ENCODE results near the gene SULT2A1.
"Not testable (repeated sequence)": the region's sequence is repeated elsewhere in the genome, so short reads cannot be mapped to it uniquely, and the experiment has no call there.

Gene SULT2A1

DNA sequence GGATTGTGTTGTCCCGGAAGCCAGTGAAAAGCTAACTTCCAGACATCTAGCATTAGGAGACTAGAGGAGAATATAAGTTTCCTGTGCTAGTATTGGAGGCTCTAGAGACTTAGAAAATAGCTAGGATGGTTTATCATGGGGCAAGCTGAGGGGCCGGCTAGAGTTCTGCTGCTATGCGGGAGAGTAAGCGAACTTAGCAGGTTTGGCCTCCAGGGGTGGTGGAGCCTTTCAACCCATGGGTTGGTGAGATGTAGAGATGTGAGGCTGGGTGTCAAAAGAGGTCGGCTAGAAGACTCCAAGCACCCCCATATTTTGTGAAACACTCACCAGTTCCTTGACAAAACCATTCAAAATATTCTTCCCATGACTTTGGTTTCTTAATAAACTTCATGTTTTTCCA, 4.4 kb downstream of the SULT2A1 start:
- Histone ChIP-seq H3K4ac (ENCODE audit: low read depth, low read length) (no peak overlapping the region), H3K27ac (ENCODE audit: low read depth, low read length) (no peak overlapping the region), H2BK120ac (ENCODE audit: low read depth, low read length) (no peak overlapping the region), H4K8ac (ENCODE audit: low read depth, low read length) (no peak overlapping the region), H2BK15ac (replicated peaks; ENCODE audit: low read depth) (no peak overlapping the region), H3K79me1 (ENCODE audit: low read length) (no peaks in the 10 kb centered on the region), H3K79me2 (ENCODE audit: control insufficient read depth, insufficient read depth, low read length) (no peaks in the 10 kb centered on the region), H3K23ac (ENCODE audit: low read length) (no peak overlapping the region), H2AK5ac (ENCODE audit: low read length) (no peak overlapping the region), H3K4me3 (ENCODE audit: low read length) (no peak overlapping the region), H3K36me3 (ENCODE audit: control insufficient read depth, insufficient read depth, low read length) (no peaks in the 10 kb centered on the region), H3K4me1 (ENCODE audit: control insufficient read depth, low read depth, low read length) (no peaks in the 10 kb centered on the region), H4K5ac (ENCODE audit: low read length) (no peak overlapping the region), H3K56ac (ENCODE audit: low read length) (no peak overlapping the region), H3K27me3 (ENCODE audit: insufficient read depth, low read length, poor library complexity) (no peaks in the 10 kb centered on the region), H2BK5ac (ENCODE audit: low read length) (no peak overlapping the region), H3K9ac (ENCODE audit: low read length) (no peak overlapping the region), H3K18ac (ENCODE audit: low read length) (no peak overlapping the region), H3K4me2 (ENCODE audit: low read length) (no peak overlapping the region)
- DNase-seq: peak; percentile 11
- no CpG with 5 or more reads among the region's 5 CpGs for WGBS (ENCODE audit: extremely low coverage, insufficient coverage, low lambda C conversion rate)

GRCh38 chr19:47879385-47879784, 6.7 kb downstream of the SULT2A1 start:
- not testable (repeated sequence) for H4K5ac ChIP-seq (ENCODE audit: low read length); H3K9ac ChIP-seq (ENCODE audit: low read length); H3K4me2 ChIP-seq (ENCODE audit: low read length); H2BK15ac ChIP-seq (replicated peaks; ENCODE audit: low read depth); H3K4ac ChIP-seq (ENCODE audit: low read depth, low read length); H3K18ac ChIP-seq (ENCODE audit: low read length); H3K27ac ChIP-seq (ENCODE audit: low read depth, low read length); H3K4me3 ChIP-seq (ENCODE audit: low read length); H2AK5ac ChIP-seq (ENCODE audit: low read length); H3K36me3 ChIP-seq (ENCODE audit: control insufficient read depth, insufficient read depth, low read length); H3K79me2 ChIP-seq (ENCODE audit: control insufficient read depth, insufficient read depth, low read length); H3K23ac ChIP-seq (ENCODE audit: low read length); H3K27me3 ChIP-seq (ENCODE audit: insufficient read depth, low read length, poor library complexity); DNase-seq; H2BK120ac ChIP-seq (ENCODE audit: low read depth, low read length); H2BK5ac ChIP-seq (ENCODE audit: low read length); H3K79me1 ChIP-seq (ENCODE audit: low read length); H3K4me1 ChIP-seq (ENCODE audit: control insufficient read depth, low read depth, low read length); H3K56ac ChIP-seq (ENCODE audit: low read length); H4K8ac ChIP-seq (ENCODE audit: low read depth, low read length)
- no CpG with 5 or more reads among the region's 4 CpGs for WGBS (ENCODE audit: extremely low coverage, insufficient coverage, low lambda C conversion rate)

DNA sequence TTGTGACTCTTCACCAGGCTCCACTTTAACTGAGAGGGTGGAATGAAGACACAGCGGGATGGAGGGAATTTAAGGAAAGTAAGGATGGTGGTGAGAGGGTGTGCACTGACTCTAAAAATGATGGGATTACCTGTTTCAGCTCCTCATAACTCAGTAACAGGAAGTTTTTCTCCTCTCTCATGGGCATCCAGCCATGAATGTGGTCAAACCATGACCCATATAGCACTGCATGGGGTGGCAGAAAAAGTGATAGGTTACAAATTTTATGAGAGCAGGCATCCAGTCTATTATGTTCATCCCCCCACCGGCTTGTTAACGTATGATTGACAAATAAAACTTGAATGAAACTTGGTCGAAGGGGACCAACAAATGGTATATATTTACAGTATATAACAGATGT, 7.2 kb downstream of the SULT2A1 start:
- Histone ChIP-seq H3K4me3 (ENCODE audit: low read length) (no peak overlapping the region), H3K4ac (ENCODE audit: low read depth, low read length) (no peak overlapping the region), H2AK5ac (ENCODE audit: low read length) (no peak overlapping the region), H3K18ac (ENCODE audit: low read length) (no peak overlapping the region), H3K4me1 (ENCODE audit: control insufficient read depth, low read depth, low read length) (no peaks in the 10 kb centered on the region), H4K5ac (ENCODE audit: low read length) (no peak overlapping the region), H3K36me3 (ENCODE audit: control insufficient read depth, insufficient read depth, low read length) (no peaks in the 10 kb centered on the region), H3K79me1 (ENCODE audit: low read length) (no peaks in the 10 kb centered on the region), H3K23ac (ENCODE audit: low read length) (no peak overlapping the region), H3K56ac (ENCODE audit: low read length) (no peak overlapping the region), H3K27ac (ENCODE audit: low read depth, low read length) (no peak overlapping the region), H3K79me2 (ENCODE audit: control insufficient read depth, insufficient read depth, low read length) (no peaks in the 10 kb centered on the region), H2BK120ac (ENCODE audit: low read depth, low read length) (no peak overlapping the region), H2BK5ac (ENCODE audit: low read length) (no peak overlapping the region), H3K27me3 (ENCODE audit: insufficient read depth, low read length, poor library complexity) (no peaks in the 10 kb centered on the region), H3K9ac (ENCODE audit: low read length) (no peak overlapping the region), H4K8ac (ENCODE audit: low read depth, low read length) (no peak overlapping the region), H2BK15ac (replicated peaks; ENCODE audit: low read depth) (no peak overlapping the region), H3K4me2 (ENCODE audit: low read length) (no peak overlapping the region)
- no peak for DNase-seq
- no CpG with 5 or more reads among the region's 4 CpGs for WGBS (ENCODE audit: extremely low coverage, insufficient coverage, low lambda C conversion rate)

GRCh38 chr19:47865166-47865565, 20.9 kb downstream of the SULT2A1 start:
- DNase-seq: no peak
- H3K4me1 ChIP-seq (ENCODE audit: control insufficient read depth, low read depth, low read length): no peaks in the 10 kb centered on the region
- no peak overlapping the region for H3K9ac ChIP-seq (ENCODE audit: low read length)
- no CpG with 5 or more reads among the region's 10 CpGs for WGBS (ENCODE audit: extremely low coverage, insufficient coverage, low lambda C conversion rate)
- H2BK120ac ChIP-seq (ENCODE audit: low read depth, low read length): no peak overlapping the region
- H2BK5ac ChIP-seq (ENCODE audit: low read length): no peak overlapping the region
- no peak overlapping the region for H3K4me2 ChIP-seq (ENCODE audit: low read length)
- H3K27ac ChIP-seq (ENCODE audit: low read depth, low read length): no peak overlapping the region
- H2BK15ac ChIP-seq (replicated peaks; ENCODE audit: low read depth): no peak overlapping the region
- no peaks in the 10 kb centered on the region for H3K27me3 ChIP-seq (ENCODE audit: insufficient read depth, low read length, poor library complexity)
- H4K5ac ChIP-seq (ENCODE audit: low read length): no peak overlapping the region
- no peak overlapping the region for H3K23ac ChIP-seq (ENCODE audit: low read length)
- no peaks in the 10 kb centered on the region for H3K79me1 ChIP-seq (ENCODE audit: low read length)
- H2AK5ac ChIP-seq (ENCODE audit: low read length): no peak overlapping the region
- no peak overlapping the region for H3K4me3 ChIP-seq (ENCODE audit: low read length)
- H4K8ac ChIP-seq (ENCODE audit: low read depth, low read length): no peak overlapping the region
- H3K36me3 ChIP-seq (ENCODE audit: control insufficient read depth, insufficient read depth, low read length): no peaks in the 10 kb centered on the region
- no peak overlapping the region for H3K4ac ChIP-seq (ENCODE audit: low read depth, low read length)
- H3K56ac ChIP-seq (ENCODE audit: low read length): no peak overlapping the region
- no peaks in the 10 kb centered on the region for H3K79me2 ChIP-seq (ENCODE audit: control insufficient read depth, insufficient read depth, low read length)
- no peak overlapping the region for H3K18ac ChIP-seq (ENCODE audit: low read length)

DNA sequence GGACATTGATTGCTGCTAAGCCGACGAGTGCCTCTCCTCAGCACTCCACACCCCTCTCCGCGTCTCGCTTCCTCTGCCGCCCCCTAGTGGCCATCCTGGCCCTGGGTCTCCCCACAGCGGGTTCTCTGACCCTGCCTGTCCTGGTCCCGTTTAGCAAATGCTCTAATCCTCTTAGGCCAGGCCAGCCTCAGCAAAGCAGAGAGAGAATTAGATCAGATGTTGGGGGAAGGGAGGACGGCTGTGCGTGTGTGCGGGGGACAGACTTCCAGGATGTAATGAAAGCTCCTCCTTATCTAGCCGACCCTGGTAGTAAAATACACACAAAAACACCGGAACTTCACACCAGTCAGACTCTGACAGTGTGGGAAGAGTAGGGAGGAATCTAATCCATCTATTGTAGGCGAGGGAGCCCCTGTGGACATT, 22.6 kb downstream of the SULT2A1 start:
- no peak overlapping the region for H3K4me3 ChIP-seq (ENCODE audit: low read length)
- H2AK5ac ChIP-seq (ENCODE audit: low read length): no peak overlapping the region
- DNase-seq: peak; percentile 95
- no peak overlapping the region for H4K5ac ChIP-seq (ENCODE audit: low read length)
- H4K8ac ChIP-seq (ENCODE audit: low read depth, low read length): no peak overlapping the region
- no peak overlapping the region for H3K4me2 ChIP-seq (ENCODE audit: low read length)
- no peak overlapping the region for H2BK120ac ChIP-seq (ENCODE audit: low read depth, low read length)
- WGBS (ENCODE audit: extremely low coverage, insufficient coverage, low lambda C conversion rate): no CpG with 5 or more reads among the region's 14 CpGs
- H3K27me3 ChIP-seq (ENCODE audit: insufficient read depth, low read length, poor library complexity): no peaks in the 10 kb centered on the region
- H3K9ac ChIP-seq (ENCODE audit: low read length): peak overlapping the region; percentile 20
- H2BK15ac ChIP-seq (replicated peaks; ENCODE audit: low read depth): no peak overlapping the region
- H3K79me1 ChIP-seq (ENCODE audit: low read length): no peaks in the 10 kb centered on the region
- H2BK5ac ChIP-seq (ENCODE audit: low read length): no peak overlapping the region
- H3K36me3 ChIP-seq (ENCODE audit: control insufficient read depth, insufficient read depth, low read length): no peaks in the 10 kb centered on the region
- H3K18ac ChIP-seq (ENCODE audit: low read length): no peak overlapping the region
- peak overlapping the region; percentile 22 for H3K27ac ChIP-seq (ENCODE audit: low read depth, low read length)
- H3K56ac ChIP-seq (ENCODE audit: low read length): peak overlapping the region; percentile 54
- H3K4me1 ChIP-seq (ENCODE audit: control insufficient read depth, low read depth, low read length): no peaks in the 10 kb centered on the region
- no peak overlapping the region for H3K4ac ChIP-seq (ENCODE audit: low read depth, low read length)
- H3K79me2 ChIP-seq (ENCODE audit: control insufficient read depth, insufficient read depth, low read length): no peaks in the 10 kb centered on the region
- H3K23ac ChIP-seq (ENCODE audit: low read length): no peak overlapping the region

DNA sequence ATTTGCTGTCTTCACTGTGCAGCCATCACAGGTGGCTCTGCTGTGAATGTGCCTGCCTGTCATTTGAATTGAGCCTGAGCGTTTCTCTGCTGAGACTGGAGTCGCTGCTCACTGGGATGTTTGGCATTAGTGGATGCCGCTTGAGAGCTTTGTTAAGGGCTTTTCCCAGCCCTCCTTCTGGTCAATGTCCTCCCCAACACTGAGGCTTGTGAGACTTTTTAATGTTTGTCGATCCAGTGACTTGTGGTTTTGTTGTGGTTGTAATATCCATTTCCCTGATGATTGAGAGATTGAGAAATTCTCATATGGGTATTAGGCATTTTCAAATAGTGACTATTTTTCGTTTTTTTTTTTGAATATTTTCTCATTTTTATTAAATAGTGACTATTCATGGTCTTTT, 24.5 kb downstream of the SULT2A1 start:
- Histone ChIP-seq H2BK15ac (replicated peaks; ENCODE audit: low read depth) (no peak overlapping the region), H3K79me2 (ENCODE audit: control insufficient read depth, insufficient read depth, low read length) (no peaks in the 10 kb centered on the region), H3K4me1 (ENCODE audit: control insufficient read depth, low read depth, low read length) (no peaks in the 10 kb centered on the region), H2BK5ac (ENCODE audit: low read length) (no peak overlapping the region), H2BK120ac (ENCODE audit: low read depth, low read length) (no peak overlapping the region), H3K23ac (ENCODE audit: low read length) (no peak overlapping the region), H3K4me2 (ENCODE audit: low read length) (no peak overlapping the region), H3K27ac (ENCODE audit: low read depth, low read length) (no peak overlapping the region), H3K18ac (ENCODE audit: low read length) (no peak overlapping the region), H3K56ac (ENCODE audit: low read length) (no peak overlapping the region), H2AK5ac (ENCODE audit: low read length) (no peak overlapping the region), H3K4ac (ENCODE audit: low read depth, low read length) (no peak overlapping the region), H4K8ac (ENCODE audit: low read depth, low read length) (no peak overlapping the region), H3K27me3 (ENCODE audit: insufficient read depth, low read length, poor library complexity) (no peaks in the 10 kb centered on the region), H3K4me3 (ENCODE audit: low read length) (no peak overlapping the region), H4K5ac (ENCODE audit: low read length) (no peak overlapping the region), H3K36me3 (ENCODE audit: control insufficient read depth, insufficient read depth, low read length) (no peaks in the 10 kb centered on the region), H3K79me1 (ENCODE audit: low read length) (no peaks in the 10 kb centered on the region), H3K9ac (ENCODE audit: low read length) (no peak overlapping the region)
- no peak for DNase-seq
- WGBS (ENCODE audit: extremely low coverage, insufficient coverage, low lambda C conversion rate): no CpG with 5 or more reads among the region's 5 CpGs

Measured in mesendoderm (in vitro differentiated cells).